HG03565 (cell line): ENCODE data around the gene OR5L2.
A peak's percentile ranks its signal among the peaks of the same experiment; 100 is the strongest.
"Not testable (repeated sequence)": the region's sequence is repeated elsewhere in the genome, so short reads cannot be mapped to it uniquely, and the experiment has no call there.

Experiments used
- ATAC-seq: cut with Tn5 transposase; IDR thresholded peaks from one replicate; pipeline ENCODE4 v1.9.1; 2021; ENCODE audit warnings: mild to moderate bottlenecking, moderate library complexity; ENCODE audit not compliant: unreplicated experiment

The OR5L2 gene

DNA sequence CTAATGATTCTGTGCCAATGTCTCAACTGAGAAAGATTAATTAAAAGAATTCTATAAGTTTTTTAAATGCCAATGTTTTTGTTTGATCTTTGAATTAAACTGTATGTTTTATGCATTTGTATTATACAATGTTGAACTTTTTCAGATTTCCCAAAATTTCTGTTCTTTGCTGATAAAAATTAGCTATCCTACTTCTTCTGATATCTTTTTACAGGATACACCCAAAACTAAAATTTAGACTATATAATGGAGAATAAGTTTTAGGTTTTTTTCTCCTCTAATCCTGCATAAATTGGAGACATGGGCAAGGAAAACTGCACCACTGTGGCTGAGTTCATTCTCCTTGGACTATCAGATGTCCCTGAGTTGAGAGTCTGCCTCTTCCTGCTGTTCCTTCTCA lies at the start of gene OR5L2:
Gene OR5L2, plus strand, starts transcription at position 301 of the 400 bp plus-strand sequence. Its CDS starts 0 bp downstream, at position 301.
- ATAC-seq, result no peak

DNA sequence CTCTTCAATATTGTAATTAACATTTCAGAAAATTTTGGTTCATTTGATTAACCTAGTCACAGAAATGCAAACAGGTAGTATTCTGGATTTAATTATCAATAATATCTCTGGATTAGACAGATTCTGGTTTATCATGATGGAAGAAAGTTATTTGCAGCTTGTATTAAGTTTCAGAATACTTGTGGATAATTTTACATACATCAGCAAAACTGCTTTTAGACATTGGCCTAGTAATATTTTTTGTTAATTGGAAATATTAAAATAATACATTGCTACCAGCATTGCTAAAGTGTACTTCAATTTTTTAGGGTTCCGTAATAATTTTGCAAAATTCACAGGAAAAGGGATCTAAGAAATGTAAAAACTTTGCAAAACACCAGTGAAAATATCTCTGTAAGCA lies 35.4 kb upstream of the OR5L2 start:
- no peak for ATAC-seq

DNA sequence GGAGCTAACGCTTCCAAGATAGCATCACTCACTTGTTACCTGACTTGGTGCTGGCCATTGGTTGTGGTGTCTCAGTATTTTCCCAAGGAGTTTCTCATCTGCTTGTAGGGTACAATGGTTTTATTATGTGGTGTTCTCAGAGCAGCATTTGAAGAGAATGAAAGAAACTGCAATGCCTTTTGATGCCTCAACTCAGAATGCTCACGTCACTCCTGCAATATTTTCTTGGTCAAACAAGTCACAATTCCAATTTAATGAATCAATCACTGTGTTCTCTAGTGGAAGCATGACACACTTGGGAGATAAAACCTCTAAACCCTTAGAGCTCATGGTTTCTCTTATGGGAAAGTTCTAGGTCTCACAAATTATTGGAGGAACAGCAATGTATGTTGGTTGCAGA lies 33.7 kb upstream of the OR5L2 start:
- ATAC-seq, result no peak

DNA sequence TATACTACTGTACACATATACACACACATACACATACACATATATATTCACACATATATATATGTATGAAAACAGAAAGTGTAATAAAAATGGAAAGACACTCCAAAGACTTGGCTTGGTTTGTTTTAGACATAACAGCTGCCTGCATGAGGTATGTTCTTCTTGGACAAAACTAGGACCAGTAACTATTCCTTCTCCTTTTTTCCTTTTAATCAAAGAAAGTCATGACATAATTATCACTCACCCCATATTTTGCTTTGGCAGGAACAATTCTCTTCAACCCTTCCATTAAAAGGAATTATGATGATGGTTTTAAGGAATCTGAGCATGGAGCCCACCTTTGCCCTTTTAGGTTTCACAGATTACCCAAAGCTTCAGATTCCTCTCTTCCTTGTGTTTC lies 31.8 kb upstream of the OR5L2 start, which contains the start of gene OR5D14:
Gene OR5D14, plus strand, starts transcription at position 301 of the 400 bp plus-strand sequence. Its CDS starts 0 bp downstream, at position 301.
- ATAC-seq, result no peak

- ATAC-seq, result no peak
Measured at GRCh38 chr11:55806248-55806647, 20.8 kb upstream of the OR5L2 start.

DNA sequence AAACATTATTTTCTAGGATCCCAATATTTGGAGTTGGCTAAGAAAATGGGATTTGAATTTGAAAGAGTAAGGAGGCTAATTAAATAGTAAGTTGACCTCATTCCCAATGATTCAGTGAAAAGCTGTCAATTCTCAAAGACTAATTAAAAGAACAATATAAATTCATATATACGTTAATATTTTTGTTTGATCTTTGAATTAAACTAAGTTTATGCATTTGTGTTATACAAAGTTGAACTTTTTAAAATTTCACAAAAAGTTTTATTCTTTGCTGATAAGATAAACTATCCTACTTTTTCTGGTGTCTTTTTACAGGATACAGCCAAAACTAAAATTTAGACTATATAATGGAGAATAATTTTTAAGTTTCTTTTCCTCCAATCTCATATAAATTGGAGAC lies 16.0 kb upstream of the OR5L2 start, which contains the start of gene OR5L1:
Gene OR5L1, plus strand, starts transcription at position 301 of the 400 bp plus-strand sequence. CDS start 100 bp downstream, outside the sequence.
- ATAC-seq, result no peak

GRCh38 chr11:55819330-55819729 lies 7.7 kb upstream of the OR5L2 start, which contains the start of gene OR5D18:
OR5D18 (plus strand) TSS chr11:55819630; CDS start chr11:55819630, 0 bp downstream.
- ATAC-seq, result no peak

DNA sequence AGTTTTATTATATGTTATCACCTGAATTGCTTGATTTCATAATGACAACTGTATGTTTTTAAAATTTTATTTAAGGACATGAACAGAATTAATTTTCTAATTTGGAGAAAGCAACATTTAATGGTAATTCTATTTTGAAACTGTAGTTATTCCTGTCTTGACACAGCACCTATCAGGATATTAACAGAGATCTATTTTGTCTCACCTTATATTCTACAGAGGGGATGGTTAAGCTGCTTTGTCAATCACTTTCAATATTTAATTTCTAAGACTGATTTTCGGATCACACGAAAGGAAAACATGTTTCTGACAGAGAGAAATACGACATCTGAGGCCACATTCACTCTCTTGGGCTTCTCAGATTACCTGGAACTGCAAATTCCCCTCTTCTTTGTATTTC lies 11.4 kb downstream of the OR5L2 start, which contains the start of gene OR5D16:
Gene OR5D16, plus strand, starts transcription at position 301 of the 400 bp plus-strand sequence. Its CDS starts 0 bp downstream, at position 301.
- no peak for ATAC-seq

GRCh38 chr11:55847453-55847852 lies 20.4 kb downstream of the OR5L2 start:
- ATAC-seq, result no peak

DNA sequence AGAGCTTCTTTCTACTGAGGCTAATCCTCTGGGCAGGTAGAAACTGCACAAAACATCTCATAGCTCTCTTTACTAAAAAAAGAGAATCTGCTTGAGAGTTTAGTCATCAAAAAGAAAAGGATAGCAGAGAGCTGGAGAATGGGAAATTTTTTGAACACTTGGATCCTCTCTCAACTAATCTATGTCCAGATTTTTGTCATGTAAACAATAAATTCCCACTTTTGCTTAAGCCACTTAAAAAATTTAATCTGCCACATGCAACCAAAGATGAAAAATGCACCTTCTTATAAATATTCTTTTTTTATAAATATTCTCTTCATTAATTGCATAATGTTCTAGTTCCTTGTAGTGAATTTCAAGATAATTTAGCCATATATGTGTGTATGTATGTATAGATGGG lies 22.0 kb downstream of the OR5L2 start:
- ATAC-seq, result no peak

- no peak for ATAC-seq
Measured at GRCh38 chr11:55852141-55852540, 25.1 kb downstream of the OR5L2 start.

- ATAC-seq, result peak; percentile 69
Measured at GRCh38 chr11:55854704-55855103, 27.7 kb downstream of the OR5L2 start.

- not testable (repeated sequence) for ATAC-seq
Measured at GRCh38 chr11:55867354-55867753, 40.3 kb downstream of the OR5L2 start.

GRCh38 chr11:55872731-55873130 lies 45.7 kb downstream of the OR5L2 start:
- not testable (repeated sequence) for ATAC-seq

DNA sequence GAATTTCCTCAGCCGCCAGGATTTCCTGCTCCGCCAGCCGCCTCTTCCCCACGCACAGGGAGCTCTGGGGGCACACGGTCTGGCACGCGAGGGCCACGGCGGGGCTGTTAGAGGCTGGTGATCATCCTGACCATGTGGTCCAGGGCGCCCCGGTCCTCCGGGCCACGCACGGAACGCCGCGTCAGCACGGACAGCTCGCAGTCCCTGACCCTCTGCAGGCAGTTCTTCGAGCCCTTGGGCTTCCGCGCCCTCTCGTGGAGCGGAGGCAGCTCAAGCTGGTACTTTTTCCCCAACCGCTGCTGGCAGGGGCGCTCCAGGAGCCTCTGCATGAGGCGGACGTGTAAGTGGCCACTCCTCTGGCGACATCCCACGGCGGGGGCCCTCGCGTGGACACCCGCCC lies 46.1 kb downstream of the OR5L2 start:
- not testable (repeated sequence) for ATAC-seq
